Brain pericyte (primary cell): ENCODE results near the gene FSTL4.

Experiments used
- DNase-seq: peaks from one replicate; pipeline ENCODE4 v3.0.0-alpha.2; 2012; ENCODE audit warnings: low read depth, low spot score

FSTL4 gene

DNA sequence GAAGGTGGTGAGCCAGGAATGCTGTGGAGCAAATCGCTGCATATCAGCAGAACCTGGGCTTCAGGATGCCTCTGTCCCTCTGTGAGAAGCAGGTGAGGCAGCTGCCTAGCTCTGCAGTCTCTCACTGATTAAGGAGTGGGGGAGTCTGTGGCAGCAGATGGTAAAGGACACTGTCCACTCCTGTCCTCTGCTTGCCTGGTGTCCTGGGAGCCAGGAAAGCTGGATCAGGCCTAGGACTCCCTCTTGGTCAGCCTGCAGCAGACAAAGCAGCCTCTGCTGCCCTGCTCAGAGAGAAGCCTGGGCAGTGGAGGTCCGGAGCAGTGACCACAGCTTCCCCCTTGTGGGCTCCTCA is 345.8 kb downstream of the FSTL4 start:
- DNase-seq: no peak

DNA sequence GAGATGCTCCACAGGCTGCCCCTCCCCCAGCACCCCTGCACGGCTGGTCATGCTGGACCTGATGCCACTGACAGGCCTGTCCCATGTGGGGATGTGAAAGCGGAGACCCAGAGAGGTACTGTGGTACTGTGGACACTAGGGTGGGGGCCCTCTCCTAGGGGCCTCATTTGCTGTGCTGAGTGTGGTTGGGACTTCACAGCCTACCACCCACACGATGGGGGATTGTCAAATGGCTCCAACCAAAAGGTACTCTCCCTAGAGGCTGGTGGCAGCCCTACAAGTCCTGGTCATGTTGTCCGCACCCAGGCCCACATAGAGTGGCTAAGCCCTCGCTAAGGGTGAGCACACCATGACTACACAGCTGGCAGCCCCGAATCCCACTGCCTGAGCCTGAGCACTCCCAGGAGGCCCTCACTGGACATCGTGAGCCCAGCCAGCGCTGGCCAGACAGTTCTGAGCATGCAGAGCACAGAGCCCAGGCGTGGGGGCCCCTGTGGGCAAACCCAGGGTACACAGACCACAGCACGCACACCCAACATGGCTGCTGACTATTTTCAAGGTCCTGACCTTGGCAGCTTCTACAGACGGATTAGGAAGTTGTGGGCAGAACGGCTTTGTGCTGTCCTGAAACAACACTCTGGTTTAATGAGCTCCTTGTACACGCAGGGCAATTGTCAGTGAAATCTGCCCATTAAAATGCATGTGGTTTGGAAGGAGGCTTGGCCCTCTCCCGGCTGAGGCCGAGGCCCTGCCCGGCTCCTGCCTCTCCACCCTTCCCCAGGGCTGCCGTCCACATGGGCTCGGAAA is 346.4 kb downstream of the FSTL4 start:
- DNase-seq: no peak

DNA sequence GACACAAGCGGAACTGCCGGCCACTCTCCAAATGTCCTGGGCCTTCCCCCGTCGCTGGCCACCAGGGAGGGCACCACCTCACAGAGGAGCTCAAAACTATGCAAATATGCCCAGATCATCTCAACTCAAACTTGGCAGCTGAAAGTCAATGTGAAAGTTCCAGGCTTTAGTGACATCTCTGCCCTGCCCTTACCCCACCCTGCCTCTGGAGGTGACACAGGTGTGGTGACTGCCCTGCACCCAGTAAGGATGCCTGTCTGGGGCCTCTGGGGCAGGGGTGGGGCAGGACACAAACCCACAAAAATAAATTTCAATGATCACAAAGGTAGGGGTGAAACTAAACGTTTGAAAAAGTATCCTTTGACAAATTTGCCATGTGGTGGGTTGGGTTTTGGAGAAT is 347.1 kb downstream of the FSTL4 start:
- DNase-seq: no peak

DNA sequence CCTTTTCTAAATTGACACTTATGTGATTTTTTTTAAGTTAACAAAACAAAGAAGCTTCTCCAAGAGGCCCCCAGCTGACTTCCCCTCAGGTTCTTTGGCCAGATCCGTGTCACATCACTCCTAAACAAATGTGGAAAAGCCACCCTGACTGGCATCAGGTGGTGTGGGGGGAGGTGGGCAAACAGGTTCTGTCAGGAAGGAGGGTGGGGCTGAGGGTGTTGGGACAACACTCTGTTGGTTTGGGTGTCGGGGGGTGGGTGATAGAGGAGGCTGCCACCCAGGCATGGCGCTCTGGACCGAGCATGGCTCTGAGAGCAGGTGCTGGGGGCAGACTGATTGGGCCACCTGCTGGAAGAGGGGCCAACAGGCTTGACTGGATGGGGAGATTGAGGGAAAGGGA is 349.7 kb downstream of the FSTL4 start:
- DNase-seq: no peak

DNA sequence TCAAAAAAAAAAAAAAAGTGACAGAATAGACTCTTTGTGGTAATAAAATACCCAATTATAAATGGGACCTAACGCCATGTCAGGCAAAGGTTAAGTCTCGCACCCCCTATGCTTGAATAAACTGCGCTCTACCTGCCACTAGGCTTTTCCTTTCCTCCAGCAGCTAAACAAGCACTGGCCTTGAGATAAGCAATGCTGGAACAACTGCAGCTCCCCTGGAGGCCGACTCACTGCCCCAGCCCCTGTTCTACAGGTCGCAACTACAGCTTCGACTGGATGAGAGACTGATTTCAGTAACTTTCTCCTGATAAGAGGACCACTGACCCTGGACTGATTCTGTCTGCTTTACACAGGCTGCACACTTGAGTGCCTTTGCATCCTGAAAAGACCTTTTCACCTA is 350.3 kb downstream of the FSTL4 start:
- no peak for DNase-seq

DNA sequence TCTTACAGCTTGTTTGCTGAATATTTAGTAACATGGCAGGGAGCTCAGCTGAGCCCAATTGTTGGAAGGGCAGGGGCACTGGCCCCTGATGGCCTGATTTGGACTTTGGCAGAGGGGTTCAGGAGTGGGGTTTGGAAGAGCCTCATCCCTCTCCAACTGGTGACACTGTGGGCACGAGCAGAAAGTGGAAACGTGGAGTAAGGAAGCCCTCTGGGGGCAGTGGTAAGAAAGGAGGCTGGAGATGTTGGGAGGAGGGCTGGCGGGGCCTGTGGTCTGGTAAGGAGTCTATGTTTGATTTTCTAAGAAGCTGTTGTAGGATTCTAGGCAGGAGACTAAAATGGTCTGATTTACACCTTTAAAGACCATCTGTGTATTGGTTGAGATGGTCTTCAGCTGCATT is 351.6 kb downstream of the FSTL4 start:
- DNase-seq: no peak

DNA sequence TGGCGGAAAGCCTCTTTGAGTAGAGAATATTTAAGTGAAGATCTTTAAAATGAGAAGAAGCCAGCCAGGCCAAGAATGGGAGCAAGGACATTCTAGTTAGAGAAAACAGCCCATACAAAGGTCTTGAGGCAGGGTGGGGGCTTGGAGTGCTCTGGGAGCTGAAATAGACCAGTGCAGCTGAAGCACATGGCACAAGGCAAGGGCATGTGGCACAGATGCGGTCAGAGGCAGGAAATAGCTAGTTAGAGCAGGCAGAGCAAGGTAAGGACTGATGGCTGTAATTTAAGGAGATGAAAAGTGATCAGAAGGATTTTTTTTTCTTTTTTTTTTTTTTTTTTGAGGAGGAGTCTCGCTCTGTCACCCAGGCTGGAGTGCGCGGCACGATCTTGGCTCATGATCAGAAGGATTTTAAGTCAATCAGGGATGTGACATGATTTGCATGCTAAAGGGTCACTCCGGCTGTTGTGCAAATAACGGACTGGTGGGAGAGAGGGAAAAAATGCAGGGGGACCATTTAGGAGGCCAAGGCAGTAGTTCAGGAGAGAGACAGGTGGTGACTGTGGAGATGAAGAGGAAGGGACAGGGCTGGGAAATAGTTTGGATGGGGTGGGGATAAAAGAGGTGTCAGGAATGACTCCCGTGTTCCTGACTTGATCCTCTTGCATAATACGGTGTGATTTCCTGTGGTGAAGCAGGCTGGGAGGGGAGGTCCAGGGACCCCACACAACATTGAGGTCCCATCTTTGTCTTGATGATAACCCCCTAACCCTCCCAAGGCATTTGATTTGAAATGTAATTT is 352.9 kb downstream of the FSTL4 start:
- no peak for DNase-seq

DNA sequence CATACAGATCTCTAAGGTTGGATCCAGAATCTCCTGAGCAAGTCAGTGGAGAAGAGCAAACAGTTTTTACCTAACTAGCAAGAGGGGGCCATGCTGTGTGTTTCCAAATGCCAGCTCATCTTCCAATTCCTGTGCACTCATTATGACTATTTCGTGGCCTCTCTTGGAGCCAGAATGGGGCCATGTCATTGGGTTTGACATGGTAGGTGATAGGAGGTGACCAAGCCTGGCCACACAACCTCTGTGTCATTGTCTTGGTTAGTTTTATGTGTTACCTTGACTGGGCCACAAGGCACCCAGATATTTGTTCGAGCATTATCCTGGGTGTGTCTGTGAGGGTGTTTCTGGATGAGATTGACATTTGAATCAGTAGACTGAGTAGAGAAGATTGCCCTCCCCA is 354.4 kb downstream of the FSTL4 start:
- DNase-seq: no peak

DNA sequence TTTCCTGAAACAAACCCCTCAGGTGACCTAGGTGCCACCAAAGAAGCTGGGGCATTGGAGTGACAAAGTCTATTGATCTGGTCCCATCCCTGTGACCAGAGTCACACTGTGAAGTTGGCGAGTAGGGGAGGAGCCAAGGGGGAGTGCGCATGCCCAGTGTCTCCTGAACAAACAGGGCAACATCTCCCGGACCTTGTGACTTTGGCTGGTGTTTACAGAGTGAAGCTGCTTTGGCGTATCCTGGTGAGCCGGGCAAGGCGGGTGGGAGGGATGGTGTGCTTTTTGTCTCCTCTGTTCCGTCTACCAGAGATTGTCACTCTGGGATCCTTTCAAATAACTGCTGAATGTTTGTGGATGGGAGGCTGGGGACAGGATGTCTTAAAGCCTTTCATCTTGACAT is 356.1 kb downstream of the FSTL4 start:
- DNase-seq: no peak

DNA sequence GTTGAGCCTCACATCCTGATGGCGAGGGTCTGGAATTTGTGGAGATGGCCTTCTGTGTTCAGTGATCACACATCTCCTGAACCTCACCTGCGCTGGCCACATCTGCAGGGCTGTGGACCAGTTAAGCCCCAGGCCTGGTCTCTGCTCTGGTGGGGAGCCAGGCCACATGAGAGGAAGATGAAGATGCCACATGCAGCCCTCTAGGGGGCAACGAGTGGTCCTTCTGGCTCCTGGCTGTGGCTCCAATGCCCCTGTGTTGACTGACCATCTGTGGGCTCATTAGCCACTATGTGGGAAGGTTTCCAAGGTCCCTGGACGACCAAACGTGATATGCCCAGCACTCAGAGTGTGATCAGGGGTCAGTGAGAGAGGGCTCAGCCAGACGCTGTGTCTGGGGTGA is 357.5 kb downstream of the FSTL4 start:
- DNase-seq: no peak

DNA sequence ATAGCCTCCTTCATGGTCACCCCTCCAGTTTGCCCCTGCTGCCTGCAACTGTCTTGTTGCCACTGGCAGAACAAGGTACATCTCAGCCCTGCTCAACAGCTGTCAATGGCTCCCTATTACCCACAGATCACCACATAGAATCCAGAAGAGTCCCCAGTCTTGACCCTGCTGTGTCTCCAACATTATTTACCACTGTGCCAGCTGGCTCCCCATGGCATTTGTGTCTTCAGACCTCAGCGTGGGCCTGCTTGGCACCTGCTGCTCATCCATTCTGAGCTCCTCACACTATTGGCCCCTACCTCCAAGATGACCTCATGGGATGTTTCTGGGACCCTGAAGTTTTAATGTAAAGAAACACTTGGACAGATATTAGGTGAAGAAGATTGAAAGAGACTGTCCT is 358.7 kb downstream of the FSTL4 start:
- no peak for DNase-seq

DNA sequence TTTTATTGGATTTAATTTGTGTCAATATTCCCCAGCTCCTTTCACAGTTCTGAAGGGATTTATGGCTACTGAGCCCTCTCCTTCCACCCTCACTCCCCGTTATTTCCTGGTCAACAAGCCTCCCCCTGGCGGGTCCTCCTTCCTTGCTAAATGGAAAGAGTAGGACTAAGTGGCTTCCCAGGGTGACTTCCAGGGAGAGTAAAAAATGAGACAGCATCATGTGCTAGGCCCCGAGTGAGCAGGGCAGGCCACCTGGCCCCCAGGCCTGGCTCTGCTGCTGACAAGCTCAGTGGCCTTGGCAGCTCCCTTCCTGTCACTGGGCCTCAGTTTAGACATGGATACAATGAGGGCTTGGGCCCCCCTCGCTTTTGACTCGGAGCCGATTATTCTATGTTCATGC is 359.3 kb downstream of the FSTL4 start:
- no peak for DNase-seq

DNA sequence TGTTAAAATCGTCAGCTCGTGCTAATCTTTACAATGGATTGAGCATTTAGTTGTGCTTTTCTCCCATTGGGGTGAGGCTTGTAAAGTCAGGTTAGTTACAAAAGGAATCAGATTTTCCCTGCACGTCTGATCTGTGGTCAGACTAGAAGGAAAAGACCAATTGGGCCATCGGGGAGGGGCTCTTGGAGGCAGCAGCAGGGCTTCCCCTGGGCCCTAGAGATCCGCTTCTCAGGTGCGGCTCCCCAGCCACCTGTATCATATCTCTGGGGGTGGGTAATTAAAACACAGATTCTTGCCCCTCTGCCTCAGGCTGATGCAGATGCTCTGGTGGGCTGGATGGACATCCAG is 360.2 kb downstream of the FSTL4 start:
- no peak for DNase-seq

DNA sequence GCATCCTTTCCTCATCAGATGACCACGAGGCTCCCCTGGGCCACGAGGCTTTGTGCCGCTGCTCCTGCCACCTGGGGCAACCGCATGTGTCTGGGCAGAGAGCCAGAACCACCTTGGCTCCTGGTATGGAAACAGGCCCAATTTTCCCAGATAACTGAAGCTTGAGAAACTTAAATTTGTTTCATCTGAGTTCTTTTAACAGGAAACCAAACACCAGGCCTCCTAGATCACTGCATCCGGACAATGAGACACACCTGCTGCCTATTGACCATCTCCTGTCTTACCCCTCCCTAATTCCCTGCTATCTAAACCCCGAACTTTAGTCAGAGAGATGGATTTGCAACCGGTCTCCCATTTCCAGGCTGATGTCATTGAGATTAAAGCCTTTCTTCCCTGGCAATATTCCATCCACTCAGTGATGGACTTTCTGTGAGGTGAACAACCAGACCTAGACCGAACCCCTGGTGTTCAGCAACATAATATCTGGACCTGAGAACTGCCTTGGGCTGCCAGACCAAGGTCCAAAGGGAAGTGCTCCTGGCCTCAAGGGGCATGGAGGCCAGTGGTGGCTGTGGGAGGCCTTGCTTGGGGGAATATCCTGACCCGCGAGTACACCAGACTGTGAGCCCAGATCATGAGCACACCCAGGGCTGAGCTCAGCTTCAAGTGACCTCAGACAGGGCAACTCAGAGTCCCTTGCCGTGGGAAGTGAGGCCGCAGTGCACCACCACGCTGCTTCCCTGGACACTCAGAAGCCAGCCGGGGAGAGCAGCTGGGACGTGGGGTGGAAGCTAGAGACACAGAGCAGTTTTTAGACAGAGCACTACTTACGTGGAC is 360.8 kb downstream of the FSTL4 start:
- DNase-seq: no peak

DNA sequence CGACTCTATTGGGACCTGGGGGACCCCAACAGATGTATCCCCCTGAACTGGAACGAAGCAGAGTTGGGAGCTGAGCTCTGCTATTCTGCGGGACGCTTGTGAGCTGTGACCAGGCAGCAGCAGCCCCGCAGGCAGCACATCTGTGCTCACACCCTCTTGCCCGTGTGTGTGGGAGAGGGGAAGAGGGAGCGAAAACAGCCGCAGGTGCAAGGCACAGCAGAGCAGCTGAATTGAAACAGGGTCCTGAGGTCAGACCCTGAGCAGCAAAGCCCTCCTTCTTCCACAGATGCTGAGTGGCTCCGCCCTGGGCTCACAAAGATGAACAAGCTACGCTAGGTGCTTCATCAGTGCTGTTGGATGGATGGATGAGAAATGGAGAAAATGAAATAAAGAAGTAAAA is 361.8 kb downstream of the FSTL4 start:
- no peak for DNase-seq

DNA sequence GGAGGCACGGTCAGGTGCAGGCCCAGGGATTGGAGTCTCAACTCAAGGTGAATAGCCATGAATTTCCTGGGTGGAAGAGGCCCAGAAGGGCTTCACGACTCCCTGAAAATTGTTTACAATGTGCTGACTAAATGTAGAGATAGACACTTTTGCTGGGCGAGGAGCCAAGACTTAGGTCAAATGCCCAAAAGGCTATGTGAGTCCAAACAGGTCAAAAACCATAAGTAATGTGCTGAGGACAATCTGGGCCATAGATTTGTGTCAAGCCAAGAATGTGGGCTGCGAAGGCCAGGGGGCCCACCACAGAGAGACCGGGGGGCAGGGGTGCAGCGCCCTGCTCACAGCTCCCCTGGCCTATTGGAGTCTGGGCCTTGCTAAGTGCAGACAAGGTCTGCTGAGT is 362.7 kb downstream of the FSTL4 start:
- no peak for DNase-seq

DNA sequence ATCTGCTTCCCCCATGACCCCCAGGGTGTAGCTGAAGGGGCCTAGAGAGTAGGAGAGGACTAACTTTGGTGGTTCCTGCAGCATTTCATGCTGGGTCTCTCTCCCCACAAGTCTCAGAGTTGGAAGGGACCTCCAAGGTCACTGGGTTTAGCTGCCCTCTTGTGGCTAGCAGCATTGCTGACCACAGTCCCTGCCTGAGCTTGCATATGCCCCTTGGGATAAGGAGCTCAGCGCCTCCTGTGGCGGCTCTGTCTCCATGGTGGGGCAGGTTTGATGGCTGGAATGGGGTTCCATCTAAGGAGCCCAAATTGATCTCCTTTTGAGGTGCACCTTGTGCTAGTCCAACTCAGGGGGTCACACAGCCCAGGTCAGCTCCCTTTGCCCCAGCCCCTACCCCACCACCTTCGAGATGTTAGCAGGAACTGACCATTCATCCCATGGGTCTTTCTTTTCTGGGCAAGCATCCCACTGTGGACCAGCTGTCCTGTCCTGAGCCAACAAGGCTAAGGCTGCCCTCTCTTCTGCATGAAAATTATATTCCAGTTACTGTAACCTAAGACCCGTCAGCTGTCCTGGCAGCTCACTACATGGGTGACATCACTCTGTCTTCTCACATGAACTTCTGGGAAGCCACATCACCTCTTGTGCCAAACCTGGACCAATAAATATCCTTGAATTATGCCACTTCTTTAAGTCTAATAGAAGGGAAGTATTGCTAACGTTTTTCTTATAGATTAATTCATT is 364.3 kb downstream of the FSTL4 start:
- no peak for DNase-seq

DNA sequence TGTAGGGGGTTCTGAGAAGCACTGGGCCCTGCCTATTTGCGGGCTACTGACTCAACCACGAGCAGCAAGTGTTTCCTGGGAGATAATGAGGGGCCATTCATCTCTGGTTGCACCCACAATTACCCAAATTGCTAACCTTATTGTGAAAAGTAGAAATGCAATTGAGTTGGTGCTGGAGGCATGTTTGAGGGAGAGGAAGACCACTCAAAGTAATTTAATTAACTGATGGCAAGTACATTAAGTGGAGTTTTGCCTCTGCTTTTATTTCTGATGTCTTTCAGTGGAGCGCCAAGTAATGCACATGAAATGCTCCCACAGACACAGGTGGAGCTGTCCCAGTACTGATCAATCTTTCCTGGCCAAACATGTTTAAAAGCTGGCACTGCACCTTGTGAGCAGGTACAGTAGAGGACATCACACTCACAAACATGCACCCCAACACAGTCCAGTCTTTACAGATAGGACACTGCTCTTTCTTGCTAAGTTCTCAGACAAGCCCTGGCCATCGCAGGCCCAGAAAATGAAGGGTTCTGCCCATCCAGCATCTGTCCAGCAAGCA is 365.1 kb downstream of the FSTL4 start:
- DNase-seq: no peak

DNA sequence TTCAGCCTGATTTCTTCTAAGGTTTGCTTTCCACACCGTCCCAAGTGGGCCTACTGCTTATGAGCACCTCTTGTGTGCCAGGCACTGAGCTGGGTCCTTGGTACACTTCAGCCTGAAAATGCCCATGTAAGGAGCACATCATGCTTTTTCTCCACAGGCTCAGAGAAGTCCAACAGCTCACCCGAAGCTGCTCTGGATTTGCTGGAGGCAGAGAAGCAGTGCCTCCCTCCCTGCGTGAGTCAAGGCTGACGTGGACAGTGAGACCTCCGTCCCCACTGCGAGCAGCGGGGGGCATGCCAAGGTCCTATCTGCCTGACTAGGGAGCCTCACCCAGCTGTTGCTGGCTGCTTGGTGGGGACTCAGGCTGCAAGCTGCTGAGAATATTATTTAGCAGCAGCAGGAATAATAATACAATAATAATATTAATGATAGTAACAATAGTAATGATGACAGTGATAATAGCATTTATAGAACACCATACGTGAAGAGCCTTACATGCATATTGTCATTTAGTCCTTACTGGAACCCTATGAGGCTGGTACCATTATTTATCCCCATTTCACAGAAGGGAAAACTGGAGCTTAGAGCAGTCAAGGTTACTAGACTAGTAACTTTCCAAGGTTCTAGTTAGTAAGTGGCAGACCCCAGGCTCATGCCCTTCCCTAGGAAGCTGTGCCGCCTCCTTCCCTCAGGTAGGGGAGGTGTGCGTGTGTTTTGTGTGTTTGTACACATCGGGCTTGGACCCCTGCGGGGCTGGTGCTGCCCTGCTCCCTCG is 365.8 kb downstream of the FSTL4 start:
- no peak for DNase-seq

DNA sequence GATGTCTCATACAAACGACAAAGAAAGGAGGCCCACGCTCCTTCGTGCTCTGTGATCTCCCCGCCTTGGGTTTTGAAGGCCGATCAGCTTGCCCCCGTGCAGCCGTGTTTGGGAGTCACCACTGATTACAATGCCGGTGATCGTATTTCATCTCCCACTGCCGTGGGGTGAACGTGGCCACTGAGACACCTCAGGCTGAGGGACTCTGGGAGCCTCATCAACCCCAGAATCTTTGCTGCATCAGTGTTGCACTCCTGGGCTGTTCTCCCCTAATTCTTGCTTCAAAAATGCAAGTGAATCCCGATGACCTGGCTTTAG is 366.3 kb downstream of the FSTL4 start:
- DNase-seq: no peak
